GM18867 (cell line): ENCODE measurements around the gene RNF44.
"Not testable (repeated sequence)": the region's sequence is repeated elsewhere in the genome, so short reads cannot be mapped to it uniquely, and the experiment has no call there.

ENCODE experiments used
- ATAC-seq: cut with Tn5 transposase; IDR thresholded peaks from one replicate; pipeline ENCODE4 v1.9.1; 2021; ENCODE audit warnings: mild to moderate bottlenecking, moderate library complexity; ENCODE audit not compliant: unreplicated experiment

RNF44 gene

DNA sequence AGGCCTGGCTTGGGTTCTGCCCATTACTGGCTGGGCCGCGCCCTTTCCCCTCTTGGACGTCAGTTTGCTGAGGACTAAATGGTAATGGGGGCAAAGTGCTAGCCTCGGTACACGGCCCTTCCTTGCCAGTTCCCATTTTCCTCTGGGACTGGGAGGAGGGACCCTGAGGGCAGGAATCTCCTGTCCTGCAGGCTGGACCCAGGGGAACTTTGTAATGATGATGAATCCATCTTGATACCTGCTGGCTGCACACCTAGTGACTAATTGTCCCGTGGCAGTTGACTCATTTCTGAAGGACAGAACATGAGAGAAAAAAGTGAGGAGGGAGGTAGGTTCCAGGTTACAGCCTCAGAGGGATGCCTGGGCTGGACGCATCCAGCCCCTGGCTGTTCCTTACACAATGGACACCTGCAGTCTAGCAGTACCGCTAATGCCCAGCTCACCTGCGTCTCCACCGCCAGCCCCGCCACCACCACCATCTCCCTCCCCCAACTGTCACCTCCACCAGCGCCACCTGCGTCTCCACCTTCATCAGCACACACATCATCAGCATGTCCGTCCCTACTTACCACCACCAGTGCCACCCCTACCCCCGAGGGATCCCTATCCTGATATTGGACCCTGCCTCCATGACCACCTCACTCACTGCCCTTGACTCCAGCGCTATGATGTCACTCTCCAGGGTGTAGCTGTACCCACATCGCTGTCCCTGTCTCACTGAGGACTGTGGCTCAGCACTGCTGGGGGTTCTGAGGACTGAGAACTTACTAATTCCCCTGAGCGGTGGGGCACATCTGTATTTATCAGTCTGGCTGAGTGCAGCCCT, 16.3 kb upstream of the RNF44 start:
- ATAC-seq, result no peak

DNA sequence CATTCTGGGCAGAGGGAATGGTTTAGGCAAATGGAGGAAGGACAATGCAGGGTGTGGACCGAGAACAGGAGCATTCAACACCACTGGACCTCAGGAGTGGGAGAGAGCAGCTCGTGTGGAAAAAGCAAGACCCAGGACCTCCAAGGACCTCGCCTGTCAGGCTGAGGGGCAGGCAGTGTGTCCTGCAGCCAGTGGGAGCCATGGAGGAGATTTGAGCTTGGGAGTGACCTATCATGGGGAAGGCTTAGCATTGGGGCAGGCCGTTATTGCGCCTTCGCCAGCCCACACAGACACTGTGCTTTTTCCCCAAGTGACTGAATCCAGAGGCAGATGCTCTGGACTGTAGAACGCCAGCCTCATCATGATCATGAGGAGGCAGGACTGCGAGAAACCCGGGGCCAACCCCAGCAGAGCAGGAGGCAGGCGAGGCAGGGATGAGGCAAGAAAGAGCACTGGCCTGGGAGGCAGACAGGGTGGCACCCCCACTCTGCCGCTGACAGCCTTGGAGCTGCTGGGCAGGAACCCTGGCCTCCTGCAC, 15.2 kb upstream of the RNF44 start:
- ATAC-seq, result no peak

DNA sequence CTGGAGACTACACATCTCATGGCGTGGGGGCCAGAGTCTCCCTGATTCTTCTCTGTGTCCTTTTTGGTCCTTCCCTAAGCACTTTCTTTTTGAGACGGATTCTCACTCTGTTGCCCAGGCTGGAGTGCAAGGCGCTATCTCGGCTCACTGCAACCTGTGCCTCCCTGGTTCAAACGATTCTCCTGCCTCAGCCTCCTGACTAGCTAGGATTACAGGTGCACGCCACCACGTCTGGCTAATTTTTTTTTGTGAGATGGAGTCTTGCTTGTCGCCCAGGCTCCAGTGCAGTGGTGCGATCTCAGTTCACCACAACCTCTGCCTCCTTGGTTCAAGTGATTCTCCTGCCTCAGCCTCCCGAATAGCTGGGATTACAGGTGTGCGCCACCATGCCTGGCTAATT, 13.7 kb upstream of the RNF44 start:
- not testable (repeated sequence) for ATAC-seq

DNA sequence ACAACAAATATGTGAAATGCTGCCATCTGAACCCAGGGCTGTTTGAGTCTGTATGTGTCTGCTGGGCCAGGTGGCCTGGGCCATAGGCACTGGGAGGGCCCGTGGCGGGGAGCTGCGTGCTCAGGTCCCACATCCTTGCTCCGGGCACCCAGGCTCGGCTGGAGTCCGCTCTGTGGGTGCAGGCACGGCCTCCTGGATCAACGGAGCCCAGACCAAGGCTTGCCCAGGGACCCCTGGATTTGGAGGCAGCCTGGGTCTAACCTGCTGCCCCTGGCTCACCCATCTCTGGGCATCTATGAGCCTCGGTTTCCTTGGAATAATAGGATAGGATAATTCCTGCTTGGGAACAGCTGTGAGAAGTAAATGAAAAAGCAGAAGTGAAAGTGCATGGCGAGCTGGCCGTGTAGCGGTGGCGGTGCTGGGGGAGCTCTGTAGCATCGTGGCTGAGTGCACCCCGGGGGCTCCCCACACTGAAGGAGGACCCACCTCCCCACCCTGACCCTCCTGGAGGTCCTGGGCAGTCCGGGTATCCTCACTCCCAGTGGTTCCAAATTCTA, 13.2 kb upstream of the RNF44 start:
- ATAC-seq, result no peak

DNA sequence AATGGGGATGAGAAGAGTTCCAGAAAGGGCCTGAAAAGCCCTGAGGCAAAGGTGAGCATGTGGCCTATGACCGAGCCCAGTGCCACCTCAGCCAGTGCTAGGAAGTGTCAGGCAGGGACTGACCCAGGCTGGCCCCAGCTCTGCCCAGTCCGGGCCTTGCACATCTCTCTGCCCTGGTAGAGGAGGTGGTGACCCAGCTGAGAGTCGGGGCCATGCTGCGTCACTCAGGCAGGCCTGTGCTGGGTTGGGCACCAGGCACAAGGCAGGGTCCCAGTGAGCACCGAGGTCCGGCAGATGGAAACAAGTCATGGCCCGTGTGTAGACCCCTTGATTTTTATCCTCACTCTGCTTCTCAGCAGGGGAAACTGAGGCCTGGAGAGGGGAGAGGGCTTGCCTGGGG, 12.7 kb upstream of the RNF44 start:
- no peak for ATAC-seq

DNA sequence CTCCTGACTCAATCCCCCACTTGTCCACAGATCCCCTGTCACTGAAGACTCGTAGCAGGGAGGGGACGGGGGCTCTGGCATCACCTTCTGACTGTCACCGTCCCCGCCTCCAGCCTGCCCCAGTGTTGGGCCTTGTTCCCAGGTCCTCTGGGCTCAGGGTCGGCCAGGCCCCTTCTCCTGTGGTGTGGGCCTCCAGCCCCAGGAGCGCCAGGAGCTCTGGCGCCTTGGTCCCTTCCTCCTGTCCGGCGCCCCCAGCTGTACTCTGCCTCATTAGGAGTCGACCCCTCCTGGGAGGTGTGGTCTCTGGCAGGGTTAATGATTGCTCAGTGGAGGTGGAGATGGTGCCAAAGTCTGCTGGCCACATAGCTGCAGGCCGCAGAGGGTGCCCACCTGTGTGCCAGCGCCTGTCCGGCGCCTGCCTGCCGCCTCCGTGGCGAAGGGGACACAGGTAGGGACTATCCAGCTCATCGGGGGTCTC, 11.8 kb upstream of the RNF44 start, which contains the start of gene CDHR2:
Gene CDHR2 (plus strand): TSS at position 376 of the 478 bp plus-strand sequence. CDS start 16,011 bp downstream, outside the sequence.
- no peak for ATAC-seq

DNA sequence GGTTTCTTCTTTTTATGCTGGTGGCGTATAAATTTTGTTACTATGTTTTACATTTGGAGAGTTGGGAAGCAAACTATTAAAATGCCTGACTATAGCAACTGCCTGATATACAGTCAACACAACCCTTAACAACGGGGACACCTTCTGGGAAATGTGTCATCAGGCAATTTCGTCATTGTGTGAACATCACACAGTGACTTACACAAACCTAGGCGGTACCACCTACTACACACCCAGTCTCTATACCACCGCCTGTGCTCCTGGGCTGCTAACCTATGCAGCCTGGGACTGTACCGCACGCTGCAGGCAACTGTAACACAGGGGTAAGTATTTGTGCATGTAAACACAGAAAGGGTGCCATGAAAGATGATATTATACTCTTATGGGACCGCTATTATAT, 10.6 kb upstream of the RNF44 start:
- ATAC-seq, result no peak

DNA sequence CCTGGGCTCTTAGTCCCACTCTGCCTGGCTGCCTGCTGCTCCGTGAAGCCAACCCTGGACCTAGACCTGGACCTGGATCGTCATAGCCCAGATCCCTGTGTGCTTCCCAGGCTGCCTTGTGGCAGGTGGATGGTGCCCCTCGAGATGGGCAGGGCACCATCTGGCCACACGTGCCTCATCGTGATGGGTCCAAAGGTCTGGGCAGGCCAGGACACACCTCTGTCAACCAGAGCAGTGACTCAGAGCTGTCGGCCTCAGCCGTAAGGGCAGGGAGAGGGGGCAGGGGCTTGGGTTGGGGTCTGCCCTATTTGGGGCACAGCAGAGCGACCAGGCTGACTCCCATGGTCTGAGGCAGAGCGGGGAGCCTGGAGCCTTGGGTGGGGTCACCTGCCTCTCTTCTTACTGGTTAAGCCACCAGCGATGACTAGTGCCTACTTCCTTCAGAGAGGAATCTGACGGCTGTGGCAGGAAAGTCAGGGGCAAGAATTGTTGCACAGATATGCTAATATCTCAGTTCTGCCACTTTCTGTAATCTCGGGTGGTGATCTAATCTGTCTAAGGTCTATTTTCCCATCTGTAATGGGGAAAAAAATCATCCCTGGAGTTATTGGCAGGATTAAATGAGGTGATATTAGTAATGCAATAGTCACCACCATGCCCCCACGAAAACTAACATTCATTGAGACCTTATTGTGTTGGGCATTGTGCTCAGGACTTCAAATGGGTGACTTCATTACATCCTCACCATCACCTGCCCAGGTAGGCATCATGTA, 8.7 kb upstream of the RNF44 start:
- ATAC-seq, result no peak

DNA sequence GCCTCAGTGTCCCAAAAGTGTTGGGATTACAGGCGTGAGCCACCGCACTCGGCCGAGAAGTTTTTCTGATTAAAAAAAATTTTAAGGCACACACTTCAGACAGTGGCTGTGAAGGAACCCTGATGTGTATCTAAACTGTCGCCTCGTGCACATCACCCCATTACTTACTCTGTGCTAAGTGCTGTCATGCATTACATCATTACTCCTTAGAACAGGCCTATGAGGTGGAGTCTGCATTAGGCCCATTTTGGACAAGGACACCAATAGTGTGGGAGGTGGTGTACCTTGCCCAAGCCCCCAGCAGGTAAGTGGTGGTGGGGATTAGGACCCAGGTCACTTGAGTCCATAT, 8.2 kb upstream of the RNF44 start:
- no peak for ATAC-seq

DNA sequence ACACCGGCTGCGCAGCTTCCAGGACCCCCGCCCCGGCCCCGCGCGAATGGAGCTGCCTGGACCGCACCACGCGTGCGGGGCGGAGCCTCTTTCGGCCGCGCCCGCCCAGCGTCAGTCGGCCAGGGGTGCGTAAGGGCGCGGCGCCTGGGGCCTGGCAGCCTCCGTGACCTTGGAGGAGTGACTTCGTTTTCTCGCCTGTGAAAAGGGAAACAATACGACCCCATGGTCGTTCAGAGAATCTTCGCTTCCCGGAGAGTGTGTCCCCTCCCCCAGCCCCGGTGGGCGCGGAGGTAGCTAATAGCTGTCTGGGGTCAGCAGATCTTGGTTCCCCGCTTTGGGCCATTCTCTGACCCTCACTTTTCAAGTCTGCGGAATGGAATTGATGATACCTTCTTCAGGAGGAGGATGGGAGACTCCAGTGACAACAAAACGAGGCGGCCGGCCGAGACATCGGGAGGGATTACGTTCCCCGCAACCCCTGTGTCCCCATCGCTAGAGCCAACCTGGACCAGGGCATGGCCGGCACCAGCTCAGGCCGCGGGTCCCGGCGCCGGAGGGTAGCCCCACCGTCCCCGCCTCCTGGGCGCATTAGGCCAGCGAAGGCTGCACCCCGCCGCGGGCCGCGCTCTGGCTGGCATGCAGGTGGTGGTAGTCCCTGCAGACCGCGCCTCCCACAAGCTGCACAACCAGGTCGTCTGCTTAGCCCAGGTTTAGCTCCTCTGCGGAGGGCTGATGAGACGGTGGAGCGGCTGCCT, 6.4 kb upstream of the RNF44 start:
- peak; percentile 75 for ATAC-seq

DNA sequence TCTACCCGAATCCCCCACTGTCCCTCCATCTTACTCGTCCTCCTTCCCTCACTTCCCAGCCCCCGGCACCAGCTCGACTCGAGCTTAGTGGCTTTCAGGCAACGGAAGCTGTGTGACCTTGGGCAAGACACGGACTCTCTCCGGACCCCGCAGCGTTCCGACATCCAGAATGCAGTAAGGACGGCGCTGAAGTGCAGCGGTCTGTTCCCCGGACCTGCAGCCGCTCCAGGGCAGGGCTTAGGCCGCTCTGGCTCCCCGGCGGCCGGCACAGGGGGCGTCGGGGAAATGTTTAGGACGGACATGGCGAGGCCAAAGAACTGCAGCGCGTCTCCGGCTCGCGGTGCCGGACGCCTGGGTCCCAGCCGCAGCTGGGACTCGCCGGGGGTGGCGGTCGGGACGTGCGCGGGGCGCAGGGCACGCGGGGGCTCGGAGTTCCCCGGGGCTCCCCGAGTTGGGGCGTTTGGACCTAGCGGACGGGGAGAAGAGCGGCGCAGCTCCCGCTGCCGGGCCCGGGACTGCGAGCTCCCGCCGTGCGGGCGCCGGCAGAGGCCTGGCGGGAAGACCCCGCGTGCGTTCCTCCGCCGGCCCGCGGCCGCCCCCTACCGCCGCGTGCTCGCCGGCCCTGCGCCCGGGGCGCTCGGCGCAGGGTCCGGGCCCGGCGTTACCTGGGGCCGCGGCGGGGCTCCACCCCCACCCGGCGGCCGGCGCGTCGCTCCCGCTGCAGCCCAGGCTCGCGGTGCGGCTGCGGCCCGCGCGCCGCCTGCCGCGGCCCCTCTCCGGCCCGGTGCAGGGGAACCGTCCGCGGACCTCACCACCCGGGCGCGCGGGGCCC, 5.6 kb upstream of the RNF44 start:
- peak; percentile 46 for ATAC-seq

DNA sequence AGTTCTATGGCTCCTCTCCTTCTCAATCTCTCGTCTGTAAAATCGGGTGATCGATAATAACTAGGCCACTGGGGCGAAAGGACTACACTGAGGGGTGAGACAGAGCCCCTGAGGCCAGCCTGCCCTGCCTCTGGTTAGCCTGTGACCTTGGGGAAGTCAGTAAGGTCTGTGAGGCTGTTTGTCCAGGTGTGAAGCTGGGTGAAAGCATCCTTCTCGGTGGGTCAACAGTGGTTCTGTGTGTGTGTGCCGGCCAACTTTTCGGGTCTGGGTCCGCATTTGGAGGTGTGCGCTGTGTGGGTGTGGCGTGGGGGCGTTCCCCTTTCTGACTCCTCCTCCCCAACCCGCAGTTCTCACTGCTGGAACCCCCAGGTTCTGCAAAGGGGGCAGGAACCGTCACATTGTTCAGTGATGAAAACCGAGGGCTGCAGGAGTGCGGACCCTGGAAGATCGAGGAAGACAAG, 5.0 kb upstream of the RNF44 start:
- ATAC-seq, result no peak

DNA sequence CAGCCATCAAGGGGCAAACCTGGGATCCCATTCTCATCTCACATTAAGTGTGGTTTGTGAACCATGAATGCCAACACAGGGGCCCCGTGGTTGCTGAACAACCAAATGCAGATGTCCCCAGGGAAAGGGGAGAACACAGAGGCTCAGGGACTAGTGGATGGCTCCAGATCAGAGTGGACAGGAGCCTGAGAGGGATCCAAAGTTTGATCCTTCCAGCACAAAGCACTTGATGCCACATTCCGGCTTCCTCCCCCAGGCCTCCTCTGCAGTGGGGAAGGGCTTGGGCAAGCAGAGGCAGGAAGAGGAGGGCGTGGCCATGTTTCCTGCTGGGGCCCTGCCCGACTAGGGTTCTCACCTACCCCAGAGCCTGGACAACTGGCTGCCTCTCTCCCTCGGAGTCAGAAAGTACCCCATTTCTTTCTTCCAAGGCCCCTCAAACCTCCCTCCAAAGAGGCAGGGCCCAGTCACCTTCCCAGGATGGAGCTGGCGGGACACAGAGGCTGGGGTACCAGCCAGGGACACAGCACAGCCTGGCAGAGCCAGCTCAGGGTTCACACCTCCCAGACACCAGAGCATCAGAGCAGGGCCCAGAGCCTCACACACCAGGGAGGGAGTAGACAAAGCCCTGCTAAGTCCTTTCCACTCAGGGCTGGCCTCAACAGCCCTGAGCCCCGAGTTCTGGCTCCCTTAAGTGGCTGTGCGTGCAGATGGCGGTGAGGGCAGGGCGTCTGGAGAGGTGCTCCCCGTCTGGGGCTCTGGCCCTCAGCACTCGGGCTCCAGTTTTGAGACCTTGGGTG, 4.3 kb upstream of the RNF44 start:
- ATAC-seq, result no peak

DNA sequence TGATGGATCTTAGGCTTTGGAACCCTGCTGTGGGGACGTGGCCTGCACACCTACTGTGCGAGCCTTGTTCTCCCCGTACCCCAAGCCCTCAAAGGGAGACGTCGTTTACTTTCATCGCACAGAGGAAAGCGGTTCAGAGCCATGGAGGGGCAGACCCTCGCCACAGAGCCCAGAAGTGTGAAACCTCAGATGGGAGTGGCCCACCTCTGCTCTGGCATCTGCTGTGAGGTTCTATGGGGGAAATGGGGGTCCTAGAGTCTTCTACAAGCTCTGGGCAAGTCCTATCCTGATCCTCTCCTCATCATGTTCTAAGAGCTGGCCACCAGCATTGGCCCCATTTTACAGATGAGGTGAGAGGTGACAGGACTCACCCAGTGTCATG, 3.7 kb upstream of the RNF44 start:
- no peak for ATAC-seq

DNA sequence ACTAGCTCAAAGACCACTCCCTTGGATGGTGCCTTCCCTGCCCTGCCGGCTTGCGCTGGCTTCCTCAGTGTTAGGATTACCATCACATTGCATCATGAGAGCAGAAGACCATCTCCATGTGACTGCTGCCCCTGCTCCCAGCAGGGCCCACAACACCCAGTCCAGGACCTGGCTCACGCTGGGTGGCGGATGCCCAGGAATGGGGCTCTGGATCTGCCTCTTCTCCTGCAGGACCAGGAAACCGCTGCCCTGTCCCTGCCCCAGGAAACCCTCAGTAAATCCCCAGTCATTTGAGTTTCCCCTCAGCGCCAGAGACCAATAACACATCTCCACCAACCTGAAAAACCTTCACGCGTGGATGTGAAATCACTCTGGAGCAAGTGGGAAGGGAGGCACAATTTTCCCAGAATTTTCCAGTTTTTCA, 3.3 kb upstream of the RNF44 start:
- no peak for ATAC-seq

DNA sequence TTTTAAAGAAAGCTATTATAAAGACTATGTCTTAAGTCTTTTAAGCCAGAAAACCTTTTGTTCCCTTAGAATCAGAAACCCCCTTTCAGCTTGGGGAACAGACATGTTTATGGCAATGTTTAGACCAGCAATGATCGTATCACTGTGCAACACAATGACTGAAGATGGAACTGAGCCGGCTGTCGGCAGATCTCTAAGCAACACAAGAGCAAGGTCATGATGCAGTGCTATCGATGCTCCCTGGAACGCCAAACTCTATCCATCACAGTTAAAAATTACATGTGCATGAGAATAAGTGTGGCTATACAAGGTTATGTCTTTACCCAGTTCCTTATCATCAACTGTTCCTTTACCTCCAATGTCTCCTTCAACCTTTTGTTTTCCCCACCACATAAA, 1.8 kb upstream of the RNF44 start:
- no peak for ATAC-seq

DNA sequence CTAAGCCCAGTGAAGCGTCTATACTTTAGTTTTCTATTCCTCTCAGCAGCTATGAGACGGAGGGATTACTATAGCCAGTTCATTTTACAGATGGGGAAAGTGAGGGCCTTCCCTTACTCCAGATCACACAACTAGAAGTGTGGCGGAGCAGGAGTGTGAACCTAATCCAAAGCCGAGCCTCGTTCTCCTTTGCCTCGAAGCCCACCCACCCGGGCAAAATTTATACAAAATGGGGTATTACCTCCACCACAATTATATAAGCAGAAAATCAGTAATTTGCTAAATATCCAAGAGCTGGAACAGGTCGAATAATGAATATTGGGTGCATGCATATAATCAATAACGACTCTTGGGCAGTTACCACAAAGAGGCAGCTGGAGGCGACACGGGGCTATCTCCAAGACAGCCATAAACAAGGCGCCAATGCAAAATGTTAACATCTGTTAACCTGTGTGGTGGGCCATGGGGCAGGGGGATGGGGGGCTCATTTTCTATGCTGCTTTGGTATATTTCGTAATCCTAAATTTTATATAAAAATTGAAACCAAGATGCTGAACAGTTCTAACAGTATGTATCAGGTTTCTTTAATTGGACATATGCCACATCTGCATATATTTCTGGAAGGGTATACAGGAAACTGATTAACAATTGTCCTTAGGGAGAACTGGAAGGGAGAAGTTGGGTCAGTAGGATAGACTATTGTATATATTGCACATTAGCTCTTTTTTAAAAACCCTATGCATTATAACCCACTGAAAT, 1.2 kb upstream of the RNF44 start:
- no peak for ATAC-seq

DNA sequence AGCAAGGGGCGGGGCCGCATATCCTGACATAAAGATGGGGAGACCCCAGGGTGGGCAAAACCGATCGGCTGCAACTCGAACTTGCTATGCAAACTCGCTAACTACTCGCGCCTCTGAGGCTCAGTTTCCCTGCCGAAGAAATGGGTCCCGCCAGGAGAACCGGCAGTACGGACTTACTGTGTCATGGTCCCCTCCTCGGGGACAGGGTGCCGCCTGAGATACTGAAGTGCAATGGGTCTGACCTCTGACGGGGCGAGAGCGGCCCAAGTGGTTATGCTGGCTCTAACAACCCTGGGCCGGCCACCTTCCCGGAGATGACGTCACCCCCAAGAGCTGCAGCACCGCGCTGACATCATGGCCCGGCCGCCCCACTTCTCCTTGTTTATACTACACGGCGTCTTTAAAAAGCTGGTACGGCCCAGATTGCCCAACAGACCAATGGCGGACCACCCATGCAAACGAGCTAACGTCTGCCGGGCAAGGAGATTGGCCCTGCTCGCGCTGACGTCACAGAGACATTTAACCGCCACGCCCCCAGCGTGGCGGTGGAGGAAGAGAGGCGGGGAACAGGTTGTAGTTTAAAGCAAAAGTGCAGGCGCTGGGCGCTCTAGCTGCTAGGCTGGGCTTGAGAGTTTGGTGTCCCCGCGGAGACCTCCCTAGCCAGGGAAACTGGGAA, 490 bp upstream of the RNF44 start:
- ATAC-seq, result peak; percentile 73
